IMR-90 (cell line): ENCODE measurements around the gene SLC15A2. TPM values are rescaled to one million over a fixed set of nuclear protein-coding genes. Genes with fewer than 3 reads are reported as not detected.

Source experiments
- ATAC-seq: fragments of 200-7000 bp; cut with Tn5 transposase; 2 replicates; pipeline ENCODE4 v1.9.1; 2020; ENCODE audit warnings: low read depth, mild to moderate bottlenecking, moderate library complexity
- BruUV-seq: library from RNA; stranded (reverse); fragments of 400-500 nt; replicated peaks from 2 replicates; lab custom pipeline; 2021; lab: Mats Ljungman, UMichigan
- CTCF ChIA-PET: fragments of 300-600 bp; formaldehyde crosslinking; extraction: SDS; loops from one replicate; lab custom pipeline; 2021; ENCODE audit warnings: antibody characterized with exemption; lab: Yijun Ruan, JAX
- POLR2A ChIA-PET: fragments of 300-600 bp; sonication (Branson Sonifier 250); formaldehyde crosslinking; loops from one replicate; lab custom pipeline; 2022; ENCODE audit warnings: antibody characterized with exemption; ENCODE audit not compliant: unreplicated experiment; lab: Charles Lee
- DNase-seq: peaks from one replicate; pipeline ENCODE4 v3.0.0; 2013
- H2AFZ ChIP-seq: replicated peaks from 2 replicates; pipeline ENCODE3; 2013; ENCODE audit warnings: low read length, mild to moderate bottlenecking; ENCODE audit not compliant: poor library complexity
- H2AK5ac ChIP-seq: 2 replicates; pipeline ENCODE4 v1.6.1; 2013; ENCODE audit warnings: low read depth, low read length, inconsistent platforms
- H2AK9ac ChIP-seq: replicated peaks from 2 replicates; pipeline ENCODE3; 2013; ENCODE audit warnings: mild to moderate bottlenecking, low read depth, low read length, moderate library complexity; ENCODE audit not compliant: poor library complexity
- H2BK120ac ChIP-seq: 2 replicates; pipeline ENCODE4 v1.6.1; 2013; ENCODE audit warnings: low read depth, low read length, inconsistent platforms
- H2BK15ac ChIP-seq: 3 replicates; pipeline ENCODE4 v1.6.1; 2013; ENCODE audit warnings: low read depth, low read length, inconsistent platforms
- H2BK20ac ChIP-seq: 2 replicates; pipeline ENCODE4 v1.6.1; 2013; ENCODE audit warnings: low read depth, mild to moderate bottlenecking, inconsistent platforms, low read length, moderate library complexity
- H2BK5ac ChIP-seq: 2 replicates; pipeline ENCODE4 v1.6.1; 2013; ENCODE audit warnings: mild to moderate bottlenecking, low read depth, low read length, inconsistent platforms; ENCODE audit not compliant: poor library complexity, severe bottlenecking
- H3K14ac ChIP-seq: replicated peaks from 2 replicates; pipeline ENCODE4 v1.6.1; 2013; ENCODE audit warnings: low read depth, low read length, inconsistent platforms
- H3K18ac ChIP-seq: 2 replicates; pipeline ENCODE4 v1.6.1; 2013; ENCODE audit warnings: low read depth, low read length, control low read depth
- H3K23ac ChIP-seq: 2 replicates; pipeline ENCODE4 v1.6.1; 2013; ENCODE audit warnings: low read depth, low read length, inconsistent platforms
- H3K27ac ChIP-seq: 2 replicates; pipeline ENCODE4 v1.5.1; 2013; ENCODE audit warnings: mild to moderate bottlenecking, control low read depth, low read length; ENCODE audit not compliant: insufficient read depth
- H3K27me3 ChIP-seq: 2 replicates; pipeline ENCODE4 v1.6.1; 2013; ENCODE audit warnings: low read length; ENCODE audit not compliant: control insufficient read depth, insufficient read depth
- H3K36me3 ChIP-seq: 2 replicates; pipeline ENCODE4 v1.6.1; 2013; ENCODE audit warnings: low read length, mixed read lengths; ENCODE audit not compliant: control insufficient read depth, insufficient read depth
- H3K4ac ChIP-seq: 2 replicates; pipeline ENCODE4 v1.6.1; 2013; ENCODE audit warnings: low read depth, low read length, inconsistent platforms
- H3K4me1 ChIP-seq: 2 replicates; pipeline ENCODE4 v1.6.1; 2013; ENCODE audit warnings: low read length, mixed read lengths; ENCODE audit not compliant: control insufficient read depth, insufficient read depth
- H3K4me2 ChIP-seq: 2 replicates; pipeline ENCODE4 v1.6.1; 2013; ENCODE audit warnings: low read depth, mild to moderate bottlenecking, control low read depth, low read length, moderate library complexity
- H3K4me3 ChIP-seq: 2 replicates; pipeline ENCODE4 v1.5.1; 2013; ENCODE audit warnings: low read depth, mild to moderate bottlenecking, control low read depth, low read length, moderate library complexity; ENCODE audit not compliant: insufficient read depth
- H3K56ac ChIP-seq: 2 replicates; pipeline ENCODE4 v1.6.1; 2013; ENCODE audit warnings: low read length, inconsistent platforms; ENCODE audit not compliant: insufficient read depth; ENCODE audit errors: extremely low read depth
- H3K79me1 ChIP-seq, 2 experiments: 2 replicates each; pipeline ENCODE4 v1.6.1; 2013; ENCODE audit warnings: low read length in 2 of 2, inconsistent platforms in 1 of 2, low read depth in 1 of 2
- H3K9ac ChIP-seq: 2 replicates; pipeline ENCODE4 v1.6.1; 2013; ENCODE audit warnings: low read depth, low read length, control low read depth
- H3K9me1 ChIP-seq: 2 replicates; pipeline ENCODE4 v1.6.1; 2013; ENCODE audit warnings: low read length, inconsistent platforms; ENCODE audit not compliant: insufficient read depth
- H3K9me3 ChIP-seq: 2 replicates; pipeline ENCODE4 v1.6.1; 2013; ENCODE audit warnings: low read length; ENCODE audit not compliant: control insufficient read depth, insufficient read depth
- H4K20me1 ChIP-seq: 2 replicates; pipeline ENCODE4 v1.6.1; 2013; ENCODE audit warnings: low read length, inconsistent platforms; ENCODE audit not compliant: insufficient read depth
- H4K5ac ChIP-seq: 2 replicates; pipeline ENCODE4 v1.6.1; 2013; ENCODE audit warnings: mild to moderate bottlenecking, low read depth, low read length, control low read depth
- H4K8ac ChIP-seq, 2 experiments: 2 replicates each; pipeline ENCODE4 v1.6.1; 2013; ENCODE audit warnings: low read depth in 2 of 2, low read length in 2 of 2, control low read depth in 1 of 2, inconsistent platforms in 1 of 2
- H4K91ac ChIP-seq: 2 replicates; pipeline ENCODE4 v1.6.1; 2013; ENCODE audit warnings: low read depth, low read length, inconsistent platforms; ENCODE audit not compliant: insufficient read depth
- MAFK ChIP-seq: IDR thresholded peaks from 2 replicates; pipeline ENCODE4 v1.6.1; 2012; ENCODE audit warnings: low read depth, low read length, improper control_type of control experiment
- SMC3 ChIP-seq: fragments of 150-350 bp; IDR thresholded peaks from 2 replicates; pipeline ENCODE4 v1.6.1; 2016; ENCODE audit warnings: low read depth, mild to moderate bottlenecking, antibody characterized with exemption, low read length, moderate library complexity
- dilution Hi-C: fragments of 300-500 bp; cut with HindIII; formaldehyde crosslinking; loops from one replicate; pipeline ENCODE4 v1.14.3; 2018; ENCODE audit warnings: low sequenced_read_pairs; ENCODE audit not compliant: unreplicated experiment
- in situ Hi-C: fragments of 300-500 bp; cut with MboI; formaldehyde crosslinking; loops from 3 replicates; pipeline ENCODE4 v1.14.3; 2019; ENCODE audit warnings: low sequenced_read_pairs, inconsistent platforms, mixed read lengths
- intact Hi-C: fragments of 100-400 bp; cut with micrococcal nuclease; formaldehyde crosslinking; loops from 2 replicates; pipeline ENCODE4 v1.10.0; 2022
- polyA plus RNA-seq, 3 experiments: library from polyadenylated mRNA; depleted of rRNA; stranded (reverse); fragments of >200 nt; gene quantifications; 2 replicates each; pipeline ENCODE4 v1.2.3, GENCODE V29; 2012; ENCODE audit warnings: low replicate concordance in 1 of 3
- total RNA-seq: library from RNA; depleted of rRNA; stranded (reverse); fragments of >200 nt; gene quantifications from 2 replicates; pipeline ENCODE4 v1.2.3, GENCODE V29; 2012
- TF ChIP-seq, protein P1 (sequence below): fragments of 150-350 bp; IDR thresholded peaks from 2 replicates; pipeline ENCODE4 v1.6.1; 2016; ENCODE audit warnings: low read depth, mild to moderate bottlenecking, low read length, moderate library complexity, borderline replicate concordance

The SLC15A2 gene
- total and polyA plus RNA-seq, 2 of the 4 experiments (the other 2 are of a cell fraction) = 0.18 to 0.31 TPM

DNA sequence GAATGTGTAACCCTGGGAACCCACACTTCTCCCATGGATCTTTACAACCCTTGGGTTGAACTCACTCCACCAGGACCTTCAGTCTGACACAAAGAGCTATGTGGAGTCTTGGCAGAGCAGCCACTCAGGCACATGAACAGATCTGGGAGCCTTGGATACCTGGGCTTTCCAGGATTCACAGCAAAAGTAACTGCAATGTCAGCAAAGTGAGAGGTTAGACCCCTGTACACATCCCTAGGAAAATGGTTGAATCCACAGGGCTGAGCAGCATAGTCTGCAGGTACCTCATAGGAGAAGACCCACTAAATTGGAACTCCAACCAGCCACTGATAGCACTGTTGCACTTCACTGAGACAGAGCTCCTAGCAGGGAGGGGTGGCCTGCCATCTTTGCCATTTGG is 68.2 kb downstream of the SLC15A2 start:
- no peak overlapping the region for H2AK9ac ChIP-seq
- H3K23ac ChIP-seq = no peak overlapping the region
- dilution Hi-C loops = no loop called here
- H4K91ac ChIP-seq = no peak overlapping the region
- in situ Hi-C loops = no loop called here
- no peak overlapping the region for H3K4ac ChIP-seq
- intact Hi-C loops = no loop called here
- CTCF ChIA-PET = no interaction called here
- TF ChIP-seq MAFK = peak; percentile 55; the same call in 1 of the 2 replicates
- no peak for TF ChIP-seq SMC3
- TF ChIP-seq, protein P1, sequence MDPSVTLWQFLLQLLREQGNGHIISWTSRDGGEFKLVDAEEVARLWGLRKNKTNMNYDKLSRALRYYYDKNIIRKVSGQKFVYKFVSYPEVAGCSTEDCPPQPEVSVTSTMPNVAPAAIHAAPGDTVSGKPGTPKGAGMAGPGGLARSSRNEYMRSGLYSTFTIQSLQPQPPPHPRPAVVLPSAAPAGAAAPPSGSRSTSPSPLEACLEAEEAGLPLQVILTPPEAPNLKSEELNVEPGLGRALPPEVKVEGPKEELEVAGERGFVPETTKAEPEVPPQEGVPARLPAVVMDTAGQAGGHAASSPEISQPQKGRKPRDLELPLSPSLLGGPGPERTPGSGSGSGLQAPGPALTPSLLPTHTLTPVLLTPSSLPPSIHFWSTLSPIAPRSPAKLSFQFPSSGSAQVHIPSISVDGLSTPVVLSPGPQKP = no peak
- no peak overlapping the region for H2AK5ac ChIP-seq
- H3K14ac ChIP-seq = no peak overlapping the region
- H4K20me1 ChIP-seq = no peaks in the 10 kb centered on the region
- no peak overlapping the region for H2BK20ac ChIP-seq
- no peak overlapping the region for H2BK5ac ChIP-seq
- no TSS peak for BruUV-seq
- POLR2A ChIA-PET = no interaction called here
- no peak overlapping the region for H4K5ac ChIP-seq
- H3K18ac ChIP-seq = no peak overlapping the region
- DNase-seq (no peak), ATAC-seq (no peak)
- H3K9me1 ChIP-seq = no peaks in the 10 kb centered on the region
- H2BK120ac ChIP-seq = no peak overlapping the region
- H3K9me3 ChIP-seq = no peaks in the 10 kb centered on the region
- no peaks in the 10 kb centered on the region for H3K79me1 ChIP-seq
- peaks cover 3% of the 10 kb centered on the region for H3K27me3 ChIP-seq
- H3K56ac ChIP-seq = no peak overlapping the region
- no peak overlapping the region for H3K4me3 ChIP-seq
- no peaks in the 10 kb centered on the region for H3K36me3 ChIP-seq
- no peak overlapping the region for H3K4me2 ChIP-seq
- H3K9ac ChIP-seq = no peak overlapping the region
- H3K27ac ChIP-seq = no peak overlapping the region
- H2AFZ ChIP-seq = no peak overlapping the region
- no peaks in the 10 kb centered on the region for H3K4me1 ChIP-seq
- no peak overlapping the region for H2BK15ac ChIP-seq
- no peak overlapping the region for H4K8ac ChIP-seq
